Measurements from ENCODE around the gene ZNF532.
A peak's percentile ranks its signal among the peaks of the same experiment; 100 is the strongest.

The ZNF532 gene

GRCh38 chr18:58884680-58885079, 20.0 kb downstream of the ZNF532 start:
- no peak for DNase-seq (ENCODE audit: low spot score)
- no peak overlapping the region for H3K4me3 ChIP-seq
- TF ChIP-seq CTCF (IDR thresholded peaks at IDR 0.05): no peak
- peak overlapping the region in 1 of 2 donors; percentile 9 for H3K27ac ChIP-seq

GRCh38 chr18:58886431-58886830, 21.8 kb downstream of the ZNF532 start:
- DNase-seq (ENCODE audit: low spot score): no peak
- H3K27ac ChIP-seq: peak overlapping the region; percentile 76 to 82
- H3K4me3 ChIP-seq: no peak overlapping the region
- no peak for TF ChIP-seq CTCF (IDR thresholded peaks at IDR 0.05)

GRCh38 chr18:58886864-58887612, 22.4 kb downstream of the ZNF532 start:
- no peak for TF ChIP-seq CTCF (IDR thresholded peaks at IDR 0.05)
- Histone ChIP-seq H3K4me3 (peak overlapping the region; percentile 57), H3K27ac (peak overlapping the region; percentile 76 to 82)
- DNase-seq (ENCODE audit: low spot score): no peak

- Histone ChIP-seq H3K4me3 (peak overlapping the region; percentile 57), H3K27ac (peak overlapping the region; percentile 76 to 82)
- no peak for DNase-seq (ENCODE audit: low spot score)
- no peak for TF ChIP-seq CTCF (IDR thresholded peaks at IDR 0.05)
Observed at GRCh38 chr18:58887613-58887963, 22.9 kb downstream of the ZNF532 start.

GRCh38 chr18:58891776-58892175, 27.1 kb downstream of the ZNF532 start:
- peak overlapping the region; percentile 58 for H3K4me3 ChIP-seq
- no peak for DNase-seq (ENCODE audit: low spot score)
- no peak for TF ChIP-seq CTCF (IDR thresholded peaks at IDR 0.05)
- peak overlapping the region; percentile 52 to 60 for H3K27ac ChIP-seq

- no peak for TF ChIP-seq CTCF (IDR thresholded peaks at IDR 0.05)
- no peak for DNase-seq (ENCODE audit: low spot score)
- H3K27ac ChIP-seq: peak overlapping the region; percentile 52 to 60
Observed at GRCh38 chr18:58892488-58892887, 27.8 kb downstream of the ZNF532 start.

GRCh38 chr18:58893388-58894099, 28.9 kb downstream of the ZNF532 start:
- no peak for TF ChIP-seq CTCF (IDR thresholded peaks at IDR 0.05)
- Histone ChIP-seq H3K27ac (no peak overlapping the region), H3K4me3 (no peak overlapping the region)
- DNase-seq (ENCODE audit: low spot score): no peak

More at GRCh38 chr18:58892488-58892887, 27.8 kb downstream of the ZNF532 start:
- H3K4me3 ChIP-seq: peak overlapping the region; percentile 58

Measured in coronary artery (tissue), 2 donors.